ENCODE measurements around the gene SLC22A17. TPM values are rescaled to one million over a fixed set of nuclear protein-coding genes. Genes with fewer than 3 reads are reported as not detected.
"Not testable (repeated sequence)": the region's sequence is repeated elsewhere in the genome, so short reads cannot be mapped to it uniquely, and the experiment has no call there.

The SLC22A17 gene
- total and polyA plus RNA-seq, 2 of the 13 experiments (the other 11 are each of a cell fraction or from before 2014, with no cell fraction given): 0.95 to 1.1 TPM

- no TSS peak for BruUV-seq (replicated peaks)
- H3K36me3 ChIP-seq (replicated peaks in 1 of 2; ENCODE audit: control insufficient read depth in 1 of 2, insufficient read depth in 2 of 2, low read length in 2 of 2): no peaks in the 10 kb centered on the region
- no peak overlapping the region for H3K27ac ChIP-seq (ENCODE audit: extremely low read length, insufficient read depth, low read length)
- FAIRE-seq: no peak
- H3K79me2 ChIP-seq (ENCODE audit: insufficient read depth, low read length): no peaks in the 10 kb centered on the region
- in situ Hi-C loops (cut with HindIII; ENCODE audit: extremely low pct_ligation_motif_present, low pct_unique_long_range_greater_than_20kb): no loop called here
- no peak for ATAC-seq
- ChIA-PET CTCF (ENCODE audit: low intra/inter-chr PET ratio, low total read pairs) (no interaction called here), POLR2A (no interaction called here)
- no peak overlapping the region for H2AFZ ChIP-seq (ENCODE audit: low read length)
- H3K9ac ChIP-seq (ENCODE audit: insufficient read depth, low read depth, low read length): no peak overlapping the region
- H3K4me1 ChIP-seq (ENCODE audit: insufficient read depth, low read length): no peaks in the 10 kb centered on the region
- peak; percentile 77 for TF ChIP-seq ZNF629 (CRISPR knock-in tag; conservative IDR thresholded peaks at IDR 0.05)
- peak; percentile 59; the same call in 1 of the 2 replicates for TF ChIP-seq CHD4 (IDR thresholded peaks at IDR 0.05; ENCODE audit: borderline replicate concordance, low read length)
- TF ChIP-seq GRHL1 (CRISPR knock-in tag; conservative IDR thresholded peaks at IDR 0.05): no peak
- no peak for TF ChIP-seq MTA1 (CRISPR knock-in tag; IDR thresholded peaks at IDR 0.05; ENCODE audit: borderline replicate concordance)
- TF ChIP-seq ZNF749 (CRISPR knock-in tag; IDR thresholded peaks at IDR 0.05; ENCODE audit: borderline replicate concordance): 0 out of 2 replicates have a peak, but pooled peaks have one; percentile 33
- intact Hi-C loops (cut with micrococcal nuclease; ENCODE audit: unreplicated experiment): no loop called here
- H3K4me3 ChIP-seq (replicated peaks in 1 of 3; ENCODE audit: insufficient read depth in 1 of 3, low read depth in 2 of 3, low read length in 3 of 3): no peak overlapping the region
- H3K4me2 ChIP-seq (ENCODE audit: low read depth, low read length): no peak overlapping the region
- H4K20me1 ChIP-seq (ENCODE audit: insufficient read depth, low read length): no peaks in the 10 kb centered on the region
- DNase-seq (ENCODE audit: low spot score): no peak
- peaks cover 29 to 92% of the 10 kb centered on the region in 2 experiments for H3K27me3 ChIP-seq (ENCODE audit: control insufficient read depth in 1 of 2, insufficient read depth in 2 of 2, low read length in 2 of 2)
- 18% methylated on average over 1 of the region's 1 CpG for WGBS (ENCODE audit: low lambda C conversion rate)
- no peaks in the 10 kb centered on the region for H3K9me3 ChIP-seq (ENCODE audit: low read length)
These were observed 34.3 kb upstream of the SLC22A17 start for GRCh38 chr14:23386999-23387398.

GRCh38 chr14:23386266-23386657 is 33.6 kb upstream of the SLC22A17 start:
- intact Hi-C loops (cut with micrococcal nuclease; ENCODE audit: unreplicated experiment); H2AFZ ChIP-seq (ENCODE audit: low read length); CTCF ChIA-PET (ENCODE audit: low intra/inter-chr PET ratio, low total read pairs); H3K4me1 ChIP-seq (ENCODE audit: insufficient read depth, low read length); H3K36me3 ChIP-seq (replicated peaks in 1 of 2; ENCODE audit: control insufficient read depth in 1 of 2, insufficient read depth in 2 of 2, low read length in 2 of 2); H3K79me2 ChIP-seq (ENCODE audit: insufficient read depth, low read length); DNase-seq (ENCODE audit: low spot score); H3K9ac ChIP-seq (ENCODE audit: insufficient read depth, low read depth, low read length); ATAC-seq; FAIRE-seq; BruUV-seq (replicated peaks); H3K27ac ChIP-seq (ENCODE audit: extremely low read length, insufficient read depth, low read length); in situ Hi-C loops (cut with HindIII; ENCODE audit: extremely low pct_ligation_motif_present, low pct_unique_long_range_greater_than_20kb); H4K20me1 ChIP-seq (ENCODE audit: insufficient read depth, low read length); H3K9me3 ChIP-seq (ENCODE audit: low read length): not testable (repeated sequence)
- TF ChIP-seq ZNF687 (CRISPR knock-in tag; IDR thresholded peaks at IDR 0.05) (peak; percentile 19), EZH2 (conservative IDR thresholded peaks at IDR 0.05; ENCODE audit: low read depth, low read length) (peak; percentile 75; the same call in 1 of the 2 replicates), NRL (CRISPR knock-in tag; IDR thresholded peaks at IDR 0.05; ENCODE audit: borderline replicate concordance) (0 out of 2 replicates have a peak, but pooled peaks have one; percentile 29)
- H3K4me2 ChIP-seq (ENCODE audit: low read depth, low read length): peak overlapping the region; percentile 30; the same call in 1 of the 2 replicates
- peak overlapping the region in 1 of 3 experiments; percentile 35; a peak in 1 of 6 replicates for H3K4me3 ChIP-seq (replicated peaks in 1 of 3; ENCODE audit: insufficient read depth in 1 of 3, low read depth in 2 of 3, low read length in 3 of 3)
- POLR2A ChIA-PET: interaction anchor here (2.0 kb wide), 1 partner anchor 65 kb away, joined by 7 read pairs; the partner anchor contains the start of gene PABPN1
- WGBS (ENCODE audit: low lambda C conversion rate): 32% methylated on average over 17 of the region's 17 CpGs
- H3K27me3 ChIP-seq (ENCODE audit: control insufficient read depth in 1 of 2, insufficient read depth in 2 of 2, low read length in 2 of 2): peaks cover 29 to 92% of the 10 kb centered on the region in 2 experiments
